Activated T-helper 2 cell treated with anti-CD3 and anti-CD28 coated beads, Interferon-gamma antibody, Interleukin-2, Interleukin-4, amounts not matched to agents 10 μg/mL and 5 μg/mL and 100 μg/mL, durations not matched to agents 14 hours and 24 hours and 36 hours (primary cell): ENCODE results near the gene CCNH. TPM values are rescaled to one million over a fixed set of nuclear protein-coding genes. Genes with fewer than 3 reads are reported as not detected.
A peak's percentile ranks its signal among the peaks of the same experiment; 100 is the strongest.

Experiments used
- DNase-seq: peaks from one replicate; pipeline ENCODE4 v3.0.0; 2021; ENCODE audit warnings: low spot score
- H3K27ac Mint-ChIP-seq: one replicate; pipeline ENCODE4 v1.8.0; 2021; ENCODE audit warnings: mixed read lengths
- H3K27me3 Mint-ChIP-seq: one replicate; pipeline ENCODE4 v1.8.0; 2021; ENCODE audit warnings: low read depth, mixed read lengths
- H3K36me3 Mint-ChIP-seq: one replicate; pipeline ENCODE4 v1.8.0; 2021; ENCODE audit warnings: low read depth, mixed read lengths
- H3K4me1 Mint-ChIP-seq: one replicate; pipeline ENCODE4 v1.8.0; 2021; ENCODE audit warnings: low read depth, mixed read lengths
- H3K4me3 Mint-ChIP-seq: one replicate; pipeline ENCODE4 v1.8.0; 2021; ENCODE audit warnings: low read depth, mild to moderate bottlenecking, moderate library complexity, mixed read lengths
- H3K9me3 Mint-ChIP-seq: one replicate; pipeline ENCODE4 v1.8.0; 2021; ENCODE audit warnings: mixed read lengths
- intact Hi-C: fragments of 100-400 bp; cut with micrococcal nuclease; formaldehyde crosslinking; loops from one replicate; pipeline ENCODE4 v1.15.1; 2023
- total RNA-seq: library from RNA; stranded (reverse); gene quantifications from 2 replicates; pipeline ENCODE4 v1.2.3, GENCODE V29; 2022

Gene CCNH
- total RNA-seq, 1 donor from 2014 or later = 68.2 TPM

DNA sequence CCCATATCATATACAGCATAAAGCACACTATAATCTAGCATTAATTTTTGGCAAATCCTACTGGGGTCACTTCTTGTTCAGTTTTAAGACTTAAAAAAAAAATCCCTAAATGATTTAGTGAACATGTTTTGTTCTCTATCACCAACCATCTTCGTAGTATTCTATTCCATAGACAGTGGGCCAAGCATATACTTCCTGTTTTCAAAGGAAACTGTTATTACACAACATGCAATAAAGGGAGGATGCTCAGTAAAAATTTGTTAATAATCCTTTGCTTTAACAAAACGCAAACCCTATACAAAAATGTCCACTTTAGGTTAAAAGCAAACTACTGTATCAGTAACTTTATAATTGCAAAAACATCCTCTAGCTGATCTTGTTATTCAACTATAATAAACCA lies 13.0 kb downstream of the CCNH start:
- no peak overlapping the region for H3K4me3 Mint-ChIP-seq
- DNase-seq = no peak
- H3K36me3 Mint-ChIP-seq = peaks cover 72% of the 10 kb centered on the region
- H3K9me3 Mint-ChIP-seq = no peaks in the 10 kb centered on the region
- no peak overlapping the region for H3K27ac Mint-ChIP-seq
- intact Hi-C loops = loop anchor here (1.0 to 5.0 kb wide), 4 partner anchors 9 to 517 kb away; no protein-coding TSS in a partner anchor
- H3K4me1 Mint-ChIP-seq = peaks cover 13% of the 10 kb centered on the region
- H3K27me3 Mint-ChIP-seq = no peaks in the 10 kb centered on the region

DNA sequence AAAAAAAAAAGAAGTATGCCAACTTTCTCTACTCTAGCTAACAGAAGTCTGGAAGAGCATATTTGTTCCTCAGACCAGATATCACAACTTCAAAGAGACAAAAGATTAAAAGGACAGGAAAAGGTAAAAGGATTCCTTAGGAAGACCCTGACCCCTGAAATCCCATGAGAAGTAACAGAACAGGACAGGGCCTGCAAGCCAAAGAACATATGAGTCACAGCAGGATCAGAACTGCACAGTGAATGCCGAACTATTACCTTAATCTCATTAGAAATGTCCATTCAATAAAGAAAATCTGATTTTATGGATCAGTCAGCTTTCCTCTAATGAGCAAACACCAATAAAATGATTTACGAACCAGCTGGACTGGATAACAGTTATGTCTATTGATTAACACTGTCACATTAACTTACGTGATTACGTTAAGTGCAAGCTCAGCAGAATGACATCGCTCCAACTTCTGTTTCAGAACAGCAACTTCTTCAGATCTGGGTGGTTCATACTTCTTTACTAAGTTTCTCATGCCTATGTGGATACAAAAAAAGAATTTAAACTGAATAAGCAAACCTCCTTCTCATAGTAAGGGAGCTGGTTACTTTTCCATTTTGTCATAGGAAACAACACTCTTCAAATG lies 13.6 kb downstream of the CCNH start:
- no peak for DNase-seq
- no peak overlapping the region for H3K4me3 Mint-ChIP-seq
- no peaks in the 10 kb centered on the region for H3K9me3 Mint-ChIP-seq
- H3K4me1 Mint-ChIP-seq = peaks cover 13% of the 10 kb centered on the region
- no peaks in the 10 kb centered on the region for H3K27me3 Mint-ChIP-seq
- H3K27ac Mint-ChIP-seq = no peak overlapping the region
- H3K36me3 Mint-ChIP-seq = peaks cover 72% of the 10 kb centered on the region
- intact Hi-C loops = no loop called here

DNA sequence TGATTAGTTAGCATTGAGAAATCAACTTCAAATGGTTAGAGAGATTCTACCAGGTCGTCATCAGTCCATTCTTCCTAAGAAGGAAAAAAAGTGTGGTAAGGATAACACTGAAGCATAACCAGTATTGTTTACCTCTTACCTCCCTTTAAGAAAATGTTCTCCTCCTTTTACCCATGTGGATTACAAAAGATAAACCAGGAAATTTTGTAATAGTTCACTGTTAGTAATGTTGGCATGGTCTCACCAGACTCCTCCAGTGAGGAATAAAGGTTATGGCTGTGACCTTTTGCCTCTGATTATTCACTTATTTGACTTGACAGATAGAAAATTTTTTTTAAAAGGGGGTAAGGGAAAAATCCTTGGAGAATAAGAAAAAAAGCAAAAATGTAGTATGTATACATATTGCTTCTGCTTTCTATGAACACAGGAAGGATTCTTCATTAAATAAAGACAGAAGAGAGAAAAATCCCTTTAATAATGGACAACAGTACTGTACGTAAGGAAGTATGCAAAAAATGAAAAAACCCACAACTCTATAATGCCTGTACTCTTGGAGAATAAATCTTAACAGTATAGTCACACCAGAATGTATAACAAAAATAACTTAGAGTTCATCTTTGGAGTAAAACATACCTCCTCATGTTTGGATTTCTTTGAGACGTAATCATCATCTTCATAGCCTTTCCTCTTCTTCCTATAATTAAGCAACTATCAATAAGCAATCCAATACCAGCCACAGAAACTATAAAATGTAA lies 18.1 kb downstream of the CCNH start:
- H3K27me3 Mint-ChIP-seq = no peaks in the 10 kb centered on the region
- peaks cover 86% of the 10 kb centered on the region for H3K36me3 Mint-ChIP-seq
- H3K27ac Mint-ChIP-seq = no peak overlapping the region
- H3K4me1 Mint-ChIP-seq = peaks cover 13% of the 10 kb centered on the region
- no peaks in the 10 kb centered on the region for H3K9me3 Mint-ChIP-seq
- intact Hi-C loops = loop anchor here (5.0 kb wide), 1 partner anchor 47 kb away; no protein-coding TSS in a partner anchor
- DNase-seq = no peak
- no peak overlapping the region for H3K4me3 Mint-ChIP-seq

DNA sequence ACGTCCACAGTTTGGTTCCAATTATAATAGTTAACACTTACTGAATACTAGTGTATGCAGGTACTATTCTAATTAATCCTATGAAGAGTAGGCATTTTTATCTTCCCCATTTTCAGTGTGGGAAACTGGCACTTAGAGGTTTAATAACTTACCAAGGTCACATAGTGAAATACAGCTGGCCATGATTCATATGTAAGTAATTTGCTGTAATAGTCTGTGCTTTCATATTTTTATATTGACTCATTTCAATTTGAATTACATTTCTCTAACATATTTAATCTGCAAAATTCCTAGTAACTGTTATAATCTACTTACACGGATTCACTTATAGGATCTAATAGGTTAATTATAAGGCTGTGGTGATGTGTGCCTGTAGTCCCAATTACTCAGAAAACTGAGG lies 19.4 kb downstream of the CCNH start:
- H3K27me3 Mint-ChIP-seq = no peaks in the 10 kb centered on the region
- DNase-seq = no peak
- H3K27ac Mint-ChIP-seq = no peak overlapping the region
- no peaks in the 10 kb centered on the region for H3K9me3 Mint-ChIP-seq
- H3K4me3 Mint-ChIP-seq = no peak overlapping the region
- H3K36me3 Mint-ChIP-seq = peaks cover 79% of the 10 kb centered on the region
- peaks cover 15% of the 10 kb centered on the region for H3K4me1 Mint-ChIP-seq
- intact Hi-C loops = loop anchor here (5.0 kb wide), 1 partner anchor 46 kb away; no protein-coding TSS in a partner anchor

DNA sequence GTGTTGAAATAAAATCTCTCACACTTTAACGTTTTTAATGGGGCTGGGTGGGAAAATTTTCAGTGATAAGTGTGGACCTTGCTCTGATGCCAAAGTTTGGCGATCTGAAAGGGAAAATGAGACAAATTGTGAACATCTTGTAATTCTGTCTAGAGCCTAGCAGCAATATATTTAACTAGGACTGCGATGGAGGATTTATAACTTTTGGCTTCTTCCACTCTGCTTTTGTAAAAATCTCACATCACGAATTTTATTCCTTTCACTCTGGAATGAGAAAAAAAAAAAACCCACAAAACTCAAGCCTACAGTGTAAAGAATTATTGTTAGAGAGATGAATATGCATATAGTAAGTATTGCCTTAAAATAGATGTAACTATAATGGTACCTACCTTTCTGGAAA lies 19.9 kb downstream of the CCNH start:
- Mint-ChIP-seq H3K9me3 (no peaks in the 10 kb centered on the region), H3K4me3 (no peak overlapping the region), H3K27me3 (no peaks in the 10 kb centered on the region), H3K27ac (peak overlapping the region; percentile 34), H3K36me3 (peaks cover 80% of the 10 kb centered on the region), H3K4me1 (peaks cover 15% of the 10 kb centered on the region)
- no peak for DNase-seq
- intact Hi-C loops = loop anchor here (5.0 kb wide), 1 partner anchor 46 kb away; no protein-coding TSS in a partner anchor

DNA sequence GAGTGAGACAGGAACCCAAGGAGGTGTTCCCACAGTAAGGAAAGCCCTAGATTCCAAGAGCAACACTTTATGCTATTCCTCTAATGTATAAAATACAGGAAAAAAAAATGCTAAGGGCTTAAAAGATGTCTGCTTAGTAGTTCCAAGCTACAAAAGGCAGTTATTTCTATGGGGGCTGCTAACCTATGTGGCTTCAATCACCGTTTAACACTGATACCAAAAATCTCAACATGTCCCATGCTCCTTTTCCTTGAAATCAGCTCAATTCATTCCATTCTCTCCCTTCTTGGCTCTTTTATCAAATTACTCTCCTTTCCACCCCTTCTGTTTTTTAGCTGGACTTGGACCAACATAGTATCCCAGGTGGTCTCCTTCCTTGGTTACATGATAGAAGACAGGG lies 20.6 kb downstream of the CCNH start:
- H3K36me3 Mint-ChIP-seq = peaks cover 79% of the 10 kb centered on the region
- H3K27me3 Mint-ChIP-seq = no peaks in the 10 kb centered on the region
- peaks cover 15% of the 10 kb centered on the region for H3K4me1 Mint-ChIP-seq
- intact Hi-C loops = loop anchor here (5.0 kb wide), 1 partner anchor 45 kb away; no protein-coding TSS in a partner anchor
- H3K27ac Mint-ChIP-seq = no peak overlapping the region
- no peaks in the 10 kb centered on the region for H3K9me3 Mint-ChIP-seq
- no peak overlapping the region for H3K4me3 Mint-ChIP-seq
- DNase-seq = no peak

DNA sequence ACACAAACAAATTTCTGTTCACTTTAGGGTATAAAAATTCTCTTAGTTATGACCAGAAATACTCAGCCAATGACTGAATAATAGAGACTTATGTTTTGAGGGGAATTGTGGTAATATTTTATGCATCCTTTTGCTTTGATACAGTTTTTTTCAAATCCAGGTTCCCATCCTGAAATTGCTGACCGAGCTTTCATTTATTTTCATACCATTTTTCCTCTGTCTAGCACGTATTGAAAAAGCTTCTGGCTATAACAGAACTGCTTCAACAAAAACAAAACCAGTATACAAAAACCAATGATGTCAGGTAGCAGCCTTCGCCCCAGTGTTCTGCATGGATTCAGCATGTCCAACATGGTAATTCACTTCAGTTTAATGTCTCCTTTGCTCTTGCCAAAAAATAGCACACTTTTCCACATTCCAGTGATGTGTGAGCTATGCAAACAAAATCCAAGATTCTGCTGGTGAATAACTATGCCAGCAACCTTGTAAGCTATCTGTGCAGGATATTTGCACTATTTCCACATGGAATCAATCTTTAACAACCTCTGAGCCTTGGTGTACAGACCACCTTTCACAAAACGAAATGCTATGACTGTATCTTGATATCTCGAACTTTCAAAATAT lies 22.0 kb downstream of the CCNH start:
- Mint-ChIP-seq H3K27ac (no peak overlapping the region), H3K27me3 (no peaks in the 10 kb centered on the region), H3K4me1 (peaks cover 9% of the 10 kb centered on the region), H3K36me3 (peaks cover 82% of the 10 kb centered on the region), H3K4me3 (no peak overlapping the region), H3K9me3 (no peaks in the 10 kb centered on the region)
- intact Hi-C loops = loop anchor here (5.0 kb wide), 1 partner anchor 43 kb away; no protein-coding TSS in a partner anchor
- no peak for DNase-seq

DNA sequence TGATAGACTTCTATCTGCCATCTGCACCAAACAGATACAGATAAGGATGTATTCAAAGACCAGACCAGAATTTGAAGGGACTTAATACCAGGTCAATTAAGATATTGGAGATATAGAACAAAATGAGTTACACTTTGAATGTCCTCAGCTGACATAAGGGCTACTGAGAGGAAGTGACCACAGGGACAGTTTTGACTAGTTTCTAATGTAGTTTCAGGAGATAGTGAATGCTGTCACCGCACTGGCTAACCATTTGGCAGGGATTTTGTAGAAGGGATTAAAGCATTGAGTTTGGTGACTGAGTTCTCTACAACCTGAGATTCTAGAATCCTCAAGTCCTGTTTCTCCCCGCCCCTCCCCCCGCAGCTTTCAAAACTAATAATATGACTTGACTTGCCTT lies 22.7 kb downstream of the CCNH start:
- no peaks in the 10 kb centered on the region for H3K27me3 Mint-ChIP-seq
- H3K36me3 Mint-ChIP-seq = peaks cover 78% of the 10 kb centered on the region
- H3K4me1 Mint-ChIP-seq = peaks cover 9% of the 10 kb centered on the region
- no peak for DNase-seq
- H3K4me3 Mint-ChIP-seq = no peak overlapping the region
- no peaks in the 10 kb centered on the region for H3K9me3 Mint-ChIP-seq
- intact Hi-C loops = loop anchor here (5.0 kb wide), 1 partner anchor 43 kb away; no protein-coding TSS in a partner anchor
- no peak overlapping the region for H3K27ac Mint-ChIP-seq

DNA sequence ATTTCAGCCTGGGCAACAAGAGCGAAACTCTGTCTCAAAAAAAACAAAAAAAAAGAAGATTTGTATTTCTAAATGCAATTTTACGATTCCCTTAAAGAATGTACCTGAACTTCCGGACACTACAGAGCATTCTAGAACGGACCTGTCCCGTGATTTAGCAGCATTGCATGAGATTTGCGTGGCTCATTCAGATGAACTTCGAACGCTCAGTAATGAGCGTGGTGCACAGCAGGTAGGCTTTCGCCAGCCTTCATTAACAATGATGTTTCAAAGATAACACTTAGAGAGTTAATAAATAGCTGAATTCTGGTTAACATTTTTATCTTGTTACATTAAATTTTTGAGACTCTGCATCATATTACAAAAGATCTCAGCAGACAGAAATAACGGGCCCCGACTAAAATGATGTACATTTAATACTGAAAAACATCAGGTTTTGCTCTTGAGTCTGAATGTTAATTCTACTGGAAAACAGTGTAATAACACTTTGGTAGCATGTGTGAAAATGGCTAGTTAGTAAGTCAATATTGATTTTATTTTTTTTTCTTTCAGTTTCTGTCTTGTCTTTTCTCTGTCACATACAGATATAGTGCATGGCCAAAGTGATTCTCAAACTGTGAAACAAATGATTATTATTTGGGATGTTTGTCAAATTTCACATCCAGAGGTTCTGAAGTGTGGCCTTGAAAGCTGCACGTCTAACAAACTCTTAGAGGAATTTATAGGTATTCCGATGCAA lies 23.3 kb downstream of the CCNH start:
- no peaks in the 10 kb centered on the region for H3K27me3 Mint-ChIP-seq
- peaks cover 72% of the 10 kb centered on the region for H3K36me3 Mint-ChIP-seq
- intact Hi-C loops = loop anchor here (5.0 kb wide), 1 partner anchor 42 kb away; no protein-coding TSS in a partner anchor
- H3K9me3 Mint-ChIP-seq = no peaks in the 10 kb centered on the region
- H3K4me3 Mint-ChIP-seq = no peak overlapping the region
- no peak for DNase-seq
- no peak overlapping the region for H3K27ac Mint-ChIP-seq
- peaks cover 9% of the 10 kb centered on the region for H3K4me1 Mint-ChIP-seq

DNA sequence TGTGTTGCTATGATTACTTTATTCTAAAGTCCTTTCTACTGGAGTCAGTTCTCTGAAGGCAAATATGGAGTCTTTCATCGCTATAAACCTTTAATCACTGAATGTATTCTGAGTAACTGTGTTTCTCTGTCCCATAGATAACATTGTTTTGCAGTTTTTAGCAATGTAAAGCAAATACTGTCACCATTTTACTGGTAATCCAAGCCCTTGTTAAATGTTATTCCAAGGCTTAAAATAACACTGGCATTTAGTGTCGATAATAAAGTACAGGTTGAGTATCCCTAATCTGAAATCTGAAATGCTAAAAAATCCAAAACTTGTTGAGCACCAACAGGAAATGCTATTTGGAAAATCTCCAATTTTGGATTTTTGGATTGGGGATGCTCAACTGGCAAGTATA lies 24.6 kb downstream of the CCNH start:
- H3K36me3 Mint-ChIP-seq = peaks cover 71% of the 10 kb centered on the region
- H3K4me1 Mint-ChIP-seq = peaks cover 9% of the 10 kb centered on the region
- no peak overlapping the region for H3K27ac Mint-ChIP-seq
- DNase-seq = no peak
- no peaks in the 10 kb centered on the region for H3K27me3 Mint-ChIP-seq
- H3K9me3 Mint-ChIP-seq = no peaks in the 10 kb centered on the region
- intact Hi-C loops = no loop called here
- no peak overlapping the region for H3K4me3 Mint-ChIP-seq

DNA sequence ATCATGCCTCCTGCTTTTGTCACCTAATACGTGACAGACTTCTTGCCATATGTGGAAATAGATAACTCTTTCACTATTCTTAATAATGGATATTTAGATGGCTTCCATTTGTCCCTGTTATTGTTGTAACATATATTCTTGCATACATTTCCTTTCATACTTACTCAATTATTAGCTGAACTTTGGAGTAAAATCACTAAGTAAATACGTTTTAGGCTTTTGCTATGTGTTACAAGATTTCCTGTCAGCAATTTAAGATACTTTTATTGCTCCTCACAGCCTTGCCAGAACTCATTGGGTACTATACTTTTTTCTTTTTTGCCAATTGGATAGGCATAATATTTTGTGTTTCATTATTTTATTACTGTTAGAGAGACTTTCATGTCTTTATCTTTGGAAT lies 26.9 kb downstream of the CCNH start:
- Mint-ChIP-seq H3K4me1 (peaks cover 9% of the 10 kb centered on the region), H3K27ac (no peak overlapping the region), H3K36me3 (peaks cover 56% of the 10 kb centered on the region), H3K4me3 (no peak overlapping the region), H3K27me3 (no peaks in the 10 kb centered on the region), H3K9me3 (no peaks in the 10 kb centered on the region)
- no peak for DNase-seq
- intact Hi-C loops = no loop called here

DNA sequence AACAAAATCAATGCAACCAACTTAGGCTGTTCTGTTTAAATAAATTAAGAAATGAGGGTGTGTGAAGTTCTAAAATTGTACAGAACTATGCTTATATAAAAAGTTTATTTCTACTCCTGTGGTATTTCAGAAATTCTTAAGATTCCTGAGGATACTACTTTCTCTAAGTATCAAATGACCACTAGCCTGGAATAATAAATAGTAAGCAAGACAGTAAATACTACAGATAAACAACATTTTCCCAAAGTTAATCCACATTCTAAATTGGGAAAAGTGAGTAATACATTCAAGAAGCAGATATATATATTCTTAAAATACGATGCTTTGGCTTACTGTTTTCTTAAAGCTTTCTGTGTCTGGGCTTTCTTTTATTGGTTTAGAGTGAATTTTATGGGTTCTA lies 29.5 kb downstream of the CCNH start:
- Mint-ChIP-seq H3K27ac (no peak overlapping the region), H3K4me3 (no peak overlapping the region), H3K4me1 (peaks cover 3% of the 10 kb centered on the region), H3K9me3 (no peaks in the 10 kb centered on the region), H3K36me3 (peaks cover 51% of the 10 kb centered on the region), H3K27me3 (no peaks in the 10 kb centered on the region)
- intact Hi-C loops = no loop called here
- no peak for DNase-seq
